Hair follicle dermal papilla cell (primary cell): ENCODE data around the gene TMED5. TPM values are rescaled to one million over a fixed set of nuclear protein-coding genes. Genes with fewer than 3 reads are reported as not detected.

ENCODE experiments used
- small RNA-seq: library from RNA; depleted of rRNA; stranded (forward); fragments of <200 nt; gene quantifications from one replicate; pipeline ENCODE3, GENCODE V24; 2012
- total RNA-seq: library from RNA; depleted of rRNA; stranded (reverse); fragments of >200 nt; gene quantifications from 2 replicates; pipeline ENCODE4 v1.2.3, GENCODE V29; 2012

TMED5 gene
- 33.9 and 50.0 TPM in 2 replicates for total RNA-seq

DNA sequence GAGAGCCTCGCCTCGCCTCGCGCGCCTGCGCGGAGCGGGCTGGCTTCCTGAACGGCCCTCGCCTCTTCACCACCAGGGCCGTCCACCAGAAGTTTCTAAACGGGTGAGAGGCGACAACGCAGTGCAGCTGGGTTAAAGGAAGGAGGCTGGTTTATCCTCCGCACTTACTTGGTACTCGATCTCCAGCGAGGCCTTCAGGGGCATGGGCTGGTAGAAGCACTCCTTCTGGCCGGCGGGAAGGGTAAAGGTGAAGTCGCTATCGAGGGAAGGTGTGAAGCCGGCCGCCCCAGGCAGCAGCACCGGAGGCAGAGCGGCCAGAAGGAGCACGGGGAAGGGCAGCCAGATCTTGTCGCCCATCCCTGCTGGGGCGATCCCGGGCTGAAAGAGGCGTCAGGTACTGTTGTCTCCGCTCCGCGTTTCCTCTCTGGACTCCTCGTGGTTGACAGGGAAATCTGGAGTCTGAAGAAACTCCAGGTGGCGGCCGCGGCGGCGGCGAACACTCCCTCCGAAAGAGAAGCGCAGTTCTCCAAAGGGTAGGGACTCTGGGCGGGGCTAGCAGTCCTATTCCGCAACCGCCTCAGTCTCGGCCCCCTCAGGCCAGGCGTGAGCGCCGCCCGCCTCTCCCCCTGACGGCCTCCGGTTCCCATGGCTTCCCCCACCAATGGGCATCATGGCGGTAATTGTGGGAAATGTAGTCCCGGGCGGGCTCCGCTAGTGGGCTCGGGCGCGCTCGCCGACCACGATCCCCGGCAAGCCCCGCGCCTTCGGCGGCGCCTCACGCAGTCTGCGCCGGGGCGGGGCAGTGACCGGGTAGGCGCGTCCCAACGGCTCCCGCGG, at the start of gene TMED5:
TMED5 (minus strand) TSS at position 528 of the 837 bp plus-strand sequence; CDS start at position 357, 171 bp downstream.

DNA sequence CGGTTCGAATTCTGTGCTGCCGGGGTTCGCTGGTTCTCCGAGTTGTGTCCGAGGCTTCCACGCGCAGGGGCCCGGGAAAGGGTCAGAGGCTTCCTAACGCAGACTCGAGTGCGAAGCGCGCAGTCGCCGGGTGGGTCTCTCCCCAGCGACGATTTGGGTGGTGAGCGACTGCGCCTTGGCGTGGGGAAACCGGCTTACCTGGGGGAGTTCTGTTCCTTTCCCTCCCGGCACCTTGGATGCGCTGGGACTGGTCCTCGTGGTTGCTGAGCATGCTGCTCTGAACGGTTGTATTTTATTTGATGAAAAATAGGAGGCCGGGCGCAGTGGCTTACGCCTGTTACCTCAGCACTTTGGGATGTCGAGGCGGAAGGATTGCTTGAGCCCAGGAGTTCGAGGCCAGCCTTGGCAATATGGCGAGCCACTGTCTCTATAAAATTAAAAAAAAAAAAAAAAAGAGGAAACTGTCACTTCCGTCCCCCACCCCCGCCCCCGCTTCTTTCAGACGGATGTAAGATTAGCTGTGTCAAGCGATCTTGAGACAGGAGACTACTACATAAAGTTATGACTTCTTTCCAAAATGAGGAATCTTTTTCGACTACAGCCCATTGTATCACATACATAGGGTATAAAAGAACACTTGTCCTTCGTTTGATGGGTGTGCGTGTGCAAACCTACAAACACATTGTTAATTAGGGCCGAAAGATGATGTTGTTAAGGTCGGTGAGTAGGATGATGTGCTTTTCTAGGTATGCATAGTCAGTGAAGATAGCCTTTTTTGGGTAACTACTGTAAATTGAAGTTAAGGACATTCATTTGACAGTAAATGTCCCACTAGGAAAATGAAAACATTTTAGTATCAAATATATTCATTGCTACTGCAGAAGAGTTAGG, 755 bp upstream of the TMED5 start, which contains the start of gene CCDC18:
CCDC18 (plus strand) TSS at position 2 of the 891 bp plus-strand sequence. CDS start 2,638 bp downstream, outside the sequence.

Small RNA genes lying within 50 kb of the gene (small RNA-seq; reads per million reads assigned to genes)
- gene AC126124.1, result not detected

Other genes starting within 250 kb of the TMED5 start
- gene DIPK1A, start 219.0 kb downstream of the TMED5 start, total RNA-seq, result 26.3 and 39.2 TPM in 2 replicates
- gene MTF2, start 101.1 kb downstream of the TMED5 start, total RNA-seq, result 11.5 and 18.2 TPM in 2 replicates
- gene CCDC18, start 311 bp upstream of the TMED5 start, total RNA-seq, result 4.0 and 6.7 TPM in 2 replicates
- 52.5 and 71.4 TPM in 2 replicates for gene DR1, start 165.5 kb upstream of the TMED5 start, total RNA-seq